H1 (cell line): ENCODE data around the gene MBIP. TPM values are rescaled to one million over a fixed set of nuclear protein-coding genes. Genes with fewer than 3 reads are reported as not detected.

Experiments
- CEBPB ChIP-seq: IDR thresholded peaks from 2 replicates; pipeline ENCODE4 v1.6.1; 2012; ENCODE audit warnings: low read depth, low read length
- EGR1 ChIP-seq: IDR thresholded peaks from 2 replicates; pipeline ENCODE4 v1.6.1; 2011; ENCODE audit warnings: low read depth, low read length, borderline replicate concordance
- EP300 ChIP-seq, 2 experiments: IDR thresholded peaks; 1 replicate in 1 of 2; 2 replicates in 1 of 2; pipeline ENCODE4 v1.6.1; 2011 to 2012; ENCODE audit warnings: low read depth in 2 of 2, low read length in 2 of 2, mild to moderate bottlenecking in 2 of 2, borderline replicate concordance in 1 of 2, inconsistent platforms in 1 of 2, moderate library complexity in 1 of 2
- POLR2AphosphoS5 ChIP-seq: IDR thresholded peaks from 2 replicates; pipeline ENCODE4 v1.6.1; 2011; ENCODE audit warnings: low read depth, low read length
- SUZ12 ChIP-seq: fragments of 200-600 bp; sonication (generic); IDR thresholded peaks from 2 replicates; pipeline ENCODE4 v1.6.1; 2012; ENCODE audit warnings: mild to moderate bottlenecking, inconsistent platforms, low read length, moderate library complexity, mixed read lengths
- polyA plus RNA-seq, 7 experiments: library from polyadenylated mRNA; depleted of rRNA in 3 of 7; stranded (reverse) in 5 of 7; unstranded in 2 of 7; fragments of >200 nt in 5 of 7; fragments of 200-250 nt in 2 of 7; gene quantifications; 1 replicate in 5 of 7; 2 replicates in 1 of 7; 4 replicates in 1 of 7; pipeline versions ENCODE4 v1.2.1 to v1.2.3, GENCODE V29; 2011 to 2013; ENCODE audit warnings: missing spikeins in 2 of 7, mixed read lengths in 2 of 7
- total RNA-seq: library from RNA; stranded (reverse); fragmentation: NEBNext Ultra II Directional; extraction: Animal tissue kit (Norgen Biotek cat#: 25700); gene quantifications from 2 replicates; pipeline ENCODE4 v1.2.1, GENCODE V29; 2021
- TF ChIP-seq, protein P1 (sequence below): fragments of 300-600 bp; sonication (generic); IDR thresholded peaks from 2 replicates; pipeline ENCODE4 v1.7.1; 2012; ENCODE audit warnings: low read length, moderate library complexity, mild to moderate bottlenecking, inconsistent platforms; ENCODE audit not compliant: insufficient replicate concordance
- TF ChIP-seq, protein P2 (sequence below): IDR thresholded peaks from 2 replicates; pipeline ENCODE4 v1.6.1; 2011; ENCODE audit warnings: low read depth, mild to moderate bottlenecking, low read length; ENCODE audit not compliant: insufficient read depth

MBIP gene
- total and polyA plus RNA-seq, 2 of the 8 experiments (the other 6 are each of a cell fraction or from before 2014, with no cell fraction given), result 15.0 to 27.4 TPM

DNA sequence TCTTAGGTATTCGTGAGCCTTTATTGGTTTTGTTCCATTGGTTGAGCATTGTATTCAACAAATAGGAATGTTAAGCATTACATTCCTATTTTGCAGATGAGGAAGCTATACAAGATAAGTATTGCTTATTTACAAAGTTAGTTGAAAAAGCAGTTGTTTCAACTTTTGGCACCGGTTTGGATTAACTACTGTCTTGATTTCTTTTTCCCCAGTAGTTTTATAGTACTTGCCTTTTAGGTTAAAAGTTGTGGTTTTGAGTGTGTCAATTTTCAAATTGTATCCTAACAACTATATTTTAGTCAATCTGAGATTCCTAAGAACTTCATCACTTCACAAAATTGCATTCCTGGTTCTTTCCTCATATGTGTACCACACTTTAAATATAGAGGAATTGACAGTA, 23.8 kb upstream of the MBIP start (continued):
- TF ChIP-seq SUZ12, result no peak
- TF ChIP-seq EP300 (IDR thresholded peaks at IDR 0.05; ENCODE audit: borderline replicate concordance in 1 of 2, low read depth in 2 of 2, low read length in 2 of 2), result no peak
- TF ChIP-seq EGR1, result no peak
- TF ChIP-seq CEBPB, result no peak
- TF ChIP-seq, protein P1, sequence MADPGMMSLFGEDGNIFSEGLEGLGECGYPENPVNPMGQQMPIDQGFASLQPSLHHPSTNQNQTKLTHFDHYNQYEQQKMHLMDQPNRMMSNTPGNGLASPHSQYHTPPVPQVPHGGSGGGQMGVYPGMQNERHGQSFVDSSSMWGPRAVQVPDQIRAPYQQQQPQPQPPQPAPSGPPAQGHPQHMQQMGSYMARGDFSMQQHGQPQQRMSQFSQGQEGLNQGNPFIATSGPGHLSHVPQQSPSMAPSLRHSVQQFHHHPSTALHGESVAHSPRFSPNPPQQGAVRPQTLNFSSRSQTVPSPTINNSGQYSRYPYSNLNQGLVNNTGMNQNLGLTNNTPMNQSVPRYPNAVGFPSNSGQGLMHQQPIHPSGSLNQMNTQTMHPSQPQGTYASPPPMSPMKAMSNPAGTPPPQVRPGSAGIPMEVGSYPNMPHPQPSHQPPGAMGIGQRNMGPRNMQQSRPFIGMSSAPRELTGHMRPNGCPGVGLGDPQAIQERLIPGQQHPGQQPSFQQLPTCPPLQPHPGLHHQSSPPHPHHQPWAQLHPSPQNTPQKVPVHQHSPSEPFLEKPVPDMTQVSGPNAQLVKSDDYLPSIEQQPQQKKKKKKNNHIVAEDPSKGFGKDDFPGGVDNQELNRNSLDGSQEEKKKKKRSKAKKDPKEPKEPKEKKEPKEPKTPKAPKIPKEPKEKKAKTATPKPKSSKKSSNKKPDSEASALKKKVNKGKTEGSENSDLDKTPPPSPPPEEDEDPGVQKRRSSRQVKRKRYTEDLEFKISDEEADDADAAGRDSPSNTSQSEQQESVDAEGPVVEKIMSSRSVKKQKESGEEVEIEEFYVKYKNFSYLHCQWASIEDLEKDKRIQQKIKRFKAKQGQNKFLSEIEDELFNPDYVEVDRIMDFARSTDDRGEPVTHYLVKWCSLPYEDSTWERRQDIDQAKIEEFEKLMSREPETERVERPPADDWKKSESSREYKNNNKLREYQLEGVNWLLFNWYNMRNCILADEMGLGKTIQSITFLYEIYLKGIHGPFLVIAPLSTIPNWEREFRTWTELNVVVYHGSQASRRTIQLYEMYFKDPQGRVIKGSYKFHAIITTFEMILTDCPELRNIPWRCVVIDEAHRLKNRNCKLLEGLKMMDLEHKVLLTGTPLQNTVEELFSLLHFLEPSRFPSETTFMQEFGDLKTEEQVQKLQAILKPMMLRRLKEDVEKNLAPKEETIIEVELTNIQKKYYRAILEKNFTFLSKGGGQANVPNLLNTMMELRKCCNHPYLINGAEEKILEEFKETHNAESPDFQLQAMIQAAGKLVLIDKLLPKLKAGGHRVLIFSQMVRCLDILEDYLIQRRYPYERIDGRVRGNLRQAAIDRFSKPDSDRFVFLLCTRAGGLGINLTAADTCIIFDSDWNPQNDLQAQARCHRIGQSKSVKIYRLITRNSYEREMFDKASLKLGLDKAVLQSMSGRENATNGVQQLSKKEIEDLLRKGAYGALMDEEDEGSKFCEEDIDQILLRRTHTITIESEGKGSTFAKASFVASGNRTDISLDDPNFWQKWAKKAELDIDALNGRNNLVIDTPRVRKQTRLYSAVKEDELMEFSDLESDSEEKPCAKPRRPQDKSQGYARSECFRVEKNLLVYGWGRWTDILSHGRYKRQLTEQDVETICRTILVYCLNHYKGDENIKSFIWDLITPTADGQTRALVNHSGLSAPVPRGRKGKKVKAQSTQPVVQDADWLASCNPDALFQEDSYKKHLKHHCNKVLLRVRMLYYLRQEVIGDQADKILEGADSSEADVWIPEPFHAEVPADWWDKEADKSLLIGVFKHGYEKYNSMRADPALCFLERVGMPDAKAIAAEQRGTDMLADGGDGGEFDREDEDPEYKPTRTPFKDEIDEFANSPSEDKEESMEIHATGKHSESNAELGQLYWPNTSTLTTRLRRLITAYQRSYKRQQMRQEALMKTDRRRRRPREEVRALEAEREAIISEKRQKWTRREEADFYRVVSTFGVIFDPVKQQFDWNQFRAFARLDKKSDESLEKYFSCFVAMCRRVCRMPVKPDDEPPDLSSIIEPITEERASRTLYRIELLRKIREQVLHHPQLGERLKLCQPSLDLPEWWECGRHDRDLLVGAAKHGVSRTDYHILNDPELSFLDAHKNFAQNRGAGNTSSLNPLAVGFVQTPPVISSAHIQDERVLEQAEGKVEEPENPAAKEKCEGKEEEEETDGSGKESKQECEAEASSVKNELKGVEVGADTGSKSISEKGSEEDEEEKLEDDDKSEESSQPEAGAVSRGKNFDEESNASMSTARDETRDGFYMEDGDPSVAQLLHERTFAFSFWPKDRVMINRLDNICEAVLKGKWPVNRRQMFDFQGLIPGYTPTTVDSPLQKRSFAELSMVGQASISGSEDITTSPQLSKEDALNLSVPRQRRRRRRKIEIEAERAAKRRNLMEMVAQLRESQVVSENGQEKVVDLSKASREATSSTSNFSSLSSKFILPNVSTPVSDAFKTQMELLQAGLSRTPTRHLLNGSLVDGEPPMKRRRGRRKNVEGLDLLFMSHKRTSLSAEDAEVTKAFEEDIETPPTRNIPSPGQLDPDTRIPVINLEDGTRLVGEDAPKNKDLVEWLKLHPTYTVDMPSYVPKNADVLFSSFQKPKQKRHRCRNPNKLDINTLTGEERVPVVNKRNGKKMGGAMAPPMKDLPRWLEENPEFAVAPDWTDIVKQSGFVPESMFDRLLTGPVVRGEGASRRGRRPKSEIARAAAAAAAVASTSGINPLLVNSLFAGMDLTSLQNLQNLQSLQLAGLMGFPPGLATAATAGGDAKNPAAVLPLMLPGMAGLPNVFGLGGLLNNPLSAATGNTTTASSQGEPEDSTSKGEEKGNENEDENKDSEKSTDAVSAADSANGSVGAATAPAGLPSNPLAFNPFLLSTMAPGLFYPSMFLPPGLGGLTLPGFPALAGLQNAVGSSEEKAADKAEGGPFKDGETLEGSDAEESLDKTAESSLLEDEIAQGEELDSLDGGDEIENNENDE, result no peak
- TF ChIP-seq, protein P2, sequence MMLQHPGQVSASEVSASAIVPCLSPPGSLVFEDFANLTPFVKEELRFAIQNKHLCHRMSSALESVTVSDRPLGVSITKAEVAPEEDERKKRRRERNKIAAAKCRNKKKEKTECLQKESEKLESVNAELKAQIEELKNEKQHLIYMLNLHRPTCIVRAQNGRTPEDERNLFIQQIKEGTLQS, result no peak
- no peak for TF ChIP-seq POLR2AphosphoS5
